K562 (cell line): Measurements from ENCODE around the gene AMDHD2. TPM values are rescaled to one million over a fixed set of nuclear protein-coding genes. Genes with fewer than 3 reads are reported as not detected.

Experiments
- BRF2 ChIP-seq: IDR thresholded peaks from 3 replicates; pipeline ENCODE4 v1.6.1; 2011; ENCODE audit warnings: borderline replicate concordance, mild to moderate bottlenecking; ENCODE audit not compliant: insufficient read length, insufficient read depth
- ELF2 ChIP-seq: fragments of 250-450 bp; sonication (Bioruptor Pico); IDR thresholded peaks from 2 replicates; pipeline ENCODE4 v1.5.0; 2021; ENCODE audit warnings: mild to moderate bottlenecking
- ERF ChIP-seq: fragments of 450-650 bp; formaldehyde crosslinking; IDR thresholded peaks from 2 replicates; pipeline ENCODE4 v1.4.0; 2020; ENCODE audit warnings: mild to moderate bottlenecking, mixed read lengths
- ESRRA ChIP-seq: fragments of 450-650 bp; IDR thresholded peaks from 2 replicates; pipeline ENCODE4 v1.6.1; 2014; ENCODE audit warnings: low read depth, mild to moderate bottlenecking, moderate library complexity, borderline replicate concordance
- FOSL1 ChIP-seq: fragments of 200-800 bp; sonication (Bioruptor generic); conservative IDR thresholded peaks from 2 replicates; pipeline ENCODE4 v1.6.1; 2016; ENCODE audit warnings: missing genetic modification characterization, missing compliant biosample characterization
- JUN ChIP-seq, 2 experiments: sonication (generic) in 1 of 2; formaldehyde crosslinking in 1 of 2; IDR thresholded peaks; 2 replicates each; pipeline versions ENCODE4 v1.6.1 to v1.8.0; 2012 to 2022; ENCODE audit warnings: borderline replicate concordance in 2 of 2, mild to moderate bottlenecking in 2 of 2, improper control_type of control experiment in 1 of 2, low read depth in 1 of 2, low read length in 1 of 2, missing genetic modification reagents in 1 of 2
- NKRF ChIP-seq: fragments of 450-650 bp; IDR thresholded peaks from 2 replicates; pipeline ENCODE4 v1.6.1; 2016; ENCODE audit warnings: borderline replicate concordance
- PHF20 ChIP-seq: fragments of 450-650 bp; IDR thresholded peaks from 2 replicates; pipeline ENCODE4 v1.6.1; 2018; ENCODE audit not compliant: partially characterized antibody
- RB1 ChIP-seq: fragments of 450-650 bp; IDR thresholded peaks from 2 replicates; pipeline ENCODE4 v1.6.1; 2017; ENCODE audit warnings: low read depth, mild to moderate bottlenecking
- SIN3A ChIP-seq, 2 experiments: fragments of 150-350 bp in 1 of 2; IDR thresholded peaks; 2 replicates each; pipeline ENCODE4 v1.6.1; 2011 to 2016; ENCODE audit warnings: borderline replicate concordance in 2 of 2, low read depth in 2 of 2, low read length in 2 of 2, mild to moderate bottlenecking in 2 of 2, moderate library complexity in 2 of 2; ENCODE audit not compliant: control insufficient read depth in 1 of 2
- ZBTB17 ChIP-seq: fragments of 450-650 bp; formaldehyde crosslinking; IDR thresholded peaks from 2 replicates; pipeline ENCODE4 v1.4.0; 2020; ENCODE audit warnings: mild to moderate bottlenecking
- polyA plus RNA-seq, 8 experiments: library from polyadenylated mRNA; depleted of rRNA in 4 of 8; stranded (reverse) in 5 of 8; unstranded in 3 of 8; fragments of >200 nt; fragmentation: Nextera tagmentation in 2 of 8; fragmentation: Illumina TruSeq in 1 of 8; extraction: Ambion mirVana in 2 of 8; extraction: Trizol in 1 of 8; gene quantifications; 2 replicates each; pipeline versions ENCODE4 v1.2.1 to v1.2.3, GENCODE V29; 2011 to 2014; ENCODE audit warnings: inconsistent platforms in 1 of 8, missing spikeins in 1 of 8
- total RNA-seq, 7 experiments: library from RNA; depleted of rRNA in 6 of 7; stranded (reverse); fragments of >200 nt in 6 of 7; fragmentation: Illumina TruSeq in 2 of 7; extraction: Trizol in 2 of 7; gene quantifications; 2 replicates each; pipeline versions ENCODE4 v1.2.1 to v1.2.3, GENCODE V29; 2011 to 2021; ENCODE audit warnings: low replicate concordance in 1 of 7
- TF ChIP-seq, protein P1 (sequence below): sonication (generic); formaldehyde crosslinking; IDR thresholded peaks from 2 replicates; pipeline ENCODE4 v1.9.0; 2022; ENCODE audit warnings: mild to moderate bottlenecking, missing genetic modification reagents
- TF ChIP-seq, protein P2 (sequence below): IDR thresholded peaks from 2 replicates; pipeline ENCODE4 v1.6.1; 2011; ENCODE audit warnings: borderline replicate concordance, low read depth, mild to moderate bottlenecking, moderate library complexity, low read length; ENCODE audit not compliant: insufficient read depth, poor library complexity, severe bottlenecking
- TF ChIP-seq, protein P3 (sequence below): conservative IDR thresholded peaks from 2 replicates; pipeline ENCODE4 v1.6.1; 2011; ENCODE audit warnings: low read depth, mild to moderate bottlenecking, low read length; ENCODE audit not compliant: control insufficient read depth
- TF ChIP-seq, protein P4 (sequence below): fragments of 250-450 bp; sonication (Bioruptor Pico); IDR thresholded peaks from 2 replicates; pipeline ENCODE4 v1.4.0; 2020

AMDHD2 gene
- total and polyA plus RNA-seq, 9 of the 15 experiments (the other 6 are each of a cell fraction or from before 2014, with no cell fraction given), result 0.38 to 56.9 (median 18.3) TPM; not detected in 1

GRCh38 chr16:2513405-2514332, 6.5 kb upstream of the AMDHD2 start, which contains the start of gene ATP6V0C (continued):
- TF ChIP-seq, protein P1, sequence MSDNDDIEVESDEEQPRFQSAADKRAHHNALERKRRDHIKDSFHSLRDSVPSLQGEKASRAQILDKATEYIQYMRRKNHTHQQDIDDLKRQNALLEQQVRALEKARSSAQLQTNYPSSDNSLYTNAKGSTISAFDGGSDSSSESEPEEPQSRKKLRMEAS (CRISPR knock-in tag), result 0 out of 2 replicates have a peak, but pooled peaks have one; percentile 20
- peak; percentile 91 for TF ChIP-seq RB1
- TF ChIP-seq, protein P2, sequence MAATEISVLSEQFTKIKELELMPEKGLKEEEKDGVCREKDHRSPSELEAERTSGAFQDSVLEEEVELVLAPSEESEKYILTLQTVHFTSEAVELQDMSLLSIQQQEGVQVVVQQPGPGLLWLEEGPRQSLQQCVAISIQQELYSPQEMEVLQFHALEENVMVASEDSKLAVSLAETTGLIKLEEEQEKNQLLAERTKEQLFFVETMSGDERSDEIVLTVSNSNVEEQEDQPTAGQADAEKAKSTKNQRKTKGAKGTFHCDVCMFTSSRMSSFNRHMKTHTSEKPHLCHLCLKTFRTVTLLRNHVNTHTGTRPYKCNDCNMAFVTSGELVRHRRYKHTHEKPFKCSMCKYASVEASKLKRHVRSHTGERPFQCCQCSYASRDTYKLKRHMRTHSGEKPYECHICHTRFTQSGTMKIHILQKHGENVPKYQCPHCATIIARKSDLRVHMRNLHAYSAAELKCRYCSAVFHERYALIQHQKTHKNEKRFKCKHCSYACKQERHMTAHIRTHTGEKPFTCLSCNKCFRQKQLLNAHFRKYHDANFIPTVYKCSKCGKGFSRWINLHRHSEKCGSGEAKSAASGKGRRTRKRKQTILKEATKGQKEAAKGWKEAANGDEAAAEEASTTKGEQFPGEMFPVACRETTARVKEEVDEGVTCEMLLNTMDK, result no peak
- peak in 1 of 2 experiments; percentile 72; a peak in 1 of 4 replicates for TF ChIP-seq SIN3A (IDR thresholded peaks at IDR 0.05; ENCODE audit: borderline replicate concordance in 2 of 2, control insufficient read depth in 1 of 2, low read depth in 2 of 2, low read length in 2 of 2)
- 0 out of 2 replicates have a peak, but pooled peaks have one; percentile 44 for TF ChIP-seq ZBTB17 (CRISPR knock-in tag)
- TF ChIP-seq JUN (IDR thresholded peaks at IDR 0.05; ENCODE audit: borderline replicate concordance, low read depth, low read length), result peak; percentile 29; the same call in 1 of the 2 replicates
- TF ChIP-seq JUN (CRISPR knock-in tag; IDR thresholded peaks at IDR 0.05; ENCODE audit: borderline replicate concordance), result peak; percentile 79; the same call in 1 of the 2 replicates
- peak; percentile 58; the same call in 1 of the 2 replicates for TF ChIP-seq ERF (CRISPR knock-in tag)
- TF ChIP-seq PHF20, result peak; percentile 76
- peak; percentile 69; the same call in 1 of the 2 replicates for TF ChIP-seq NKRF
- TF ChIP-seq BRF2, result no peak
- peak; percentile 47; the same call in 1 of the 2 replicates for TF ChIP-seq FOSL1
- TF ChIP-seq ESRRA, result peak; percentile 64; the same call in 1 of the 2 replicates
- TF ChIP-seq ELF2 (CRISPR knock-in tag), result no peak
- TF ChIP-seq, protein P3, sequence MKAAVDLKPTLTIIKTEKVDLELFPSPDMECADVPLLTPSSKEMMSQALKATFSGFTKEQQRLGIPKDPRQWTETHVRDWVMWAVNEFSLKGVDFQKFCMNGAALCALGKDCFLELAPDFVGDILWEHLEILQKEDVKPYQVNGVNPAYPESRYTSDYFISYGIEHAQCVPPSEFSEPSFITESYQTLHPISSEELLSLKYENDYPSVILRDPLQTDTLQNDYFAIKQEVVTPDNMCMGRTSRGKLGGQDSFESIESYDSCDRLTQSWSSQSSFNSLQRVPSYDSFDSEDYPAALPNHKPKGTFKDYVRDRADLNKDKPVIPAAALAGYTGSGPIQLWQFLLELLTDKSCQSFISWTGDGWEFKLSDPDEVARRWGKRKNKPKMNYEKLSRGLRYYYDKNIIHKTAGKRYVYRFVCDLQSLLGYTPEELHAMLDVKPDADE, result peak; percentile 87; the same call in 1 of the 2 replicates
- TF ChIP-seq, protein P4, sequence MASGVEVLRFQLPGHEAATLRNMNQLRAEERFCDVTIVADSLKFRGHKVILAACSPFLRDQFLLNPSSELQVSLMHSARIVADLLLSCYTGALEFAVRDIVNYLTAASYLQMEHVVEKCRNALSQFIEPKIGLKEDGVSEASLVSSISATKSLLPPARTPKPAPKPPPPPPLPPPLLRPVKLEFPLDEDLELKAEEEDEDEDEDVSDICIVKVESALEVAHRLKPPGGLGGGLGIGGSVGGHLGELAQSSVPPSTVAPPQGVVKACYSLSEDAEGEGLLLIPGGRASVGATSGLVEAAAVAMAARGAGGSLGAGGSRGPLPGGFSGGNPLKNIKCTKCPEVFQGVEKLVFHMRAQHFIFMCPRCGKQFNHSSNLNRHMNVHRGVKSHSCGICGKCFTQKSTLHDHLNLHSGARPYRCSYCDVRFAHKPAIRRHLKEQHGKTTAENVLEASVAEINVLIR, result peak; percentile 84
